A673 (cell line): ENCODE data around the gene TCF15. TPM values are rescaled to one million over a fixed set of nuclear protein-coding genes. Genes with fewer than 3 reads are reported as not detected.

Experiments used
- BruUV-seq: library from RNA; stranded (reverse); fragments of 400-500 nt; replicated peaks from 2 replicates; lab custom pipeline; 2021; lab: Mats Ljungman, UMichigan
- CTCF ChIA-PET: fragments of 300-600 bp; sonication (Branson Sonifier 250); formaldehyde crosslinking; loops from one replicate; lab custom pipeline; 2022; ENCODE audit warnings: antibody characterized with exemption; lab: Charles Lee
- POLR2A ChIA-PET: fragments of 300-600 bp; sonication (Branson Sonifier 250); formaldehyde crosslinking; loops from one replicate; lab custom pipeline; 2022; ENCODE audit warnings: antibody characterized with exemption; ENCODE audit not compliant: low non-redundant PET; lab: Charles Lee
- DNase-seq: peaks from one replicate; pipeline ENCODE4 v3.0.0-alpha.2; 2015; ENCODE audit warnings: low spot score
- H3K27ac ChIP-seq: fragments of 200-600 bp; sonication (generic); 2 replicates; pipeline ENCODE4 v1.5.1; 2016; ENCODE audit warnings: mixed run types, low read depth, mild to moderate bottlenecking, mixed read lengths, antibody characterized with exemption, low read length; ENCODE audit not compliant: poor library complexity, severe bottlenecking
- H3K27me3 ChIP-seq: fragments of 200-600 bp; sonication (generic); replicated peaks from 2 replicates; pipeline ENCODE4 v1.6.1; 2017; ENCODE audit warnings: mixed run types, low read depth, mild to moderate bottlenecking, mixed read lengths, antibody characterized with exemption, low read length; ENCODE audit not compliant: insufficient read depth, poor library complexity
- H3K36me3 ChIP-seq: fragments of 200-600 bp; sonication (generic); 2 replicates; pipeline ENCODE4 v1.6.1; 2016; ENCODE audit warnings: mixed run types, mild to moderate bottlenecking, mixed read lengths, antibody characterized with exemption, low read length; ENCODE audit not compliant: insufficient read depth, poor library complexity, severe bottlenecking
- H3K4me1 ChIP-seq: fragments of 200-600 bp; sonication (generic); 2 replicates; pipeline ENCODE4 v1.6.1; 2017; ENCODE audit warnings: mixed run types, mild to moderate bottlenecking, mixed read lengths, antibody characterized with exemption, low read length; ENCODE audit not compliant: insufficient read depth, poor library complexity, severe bottlenecking
- H3K4me3 ChIP-seq: fragments of 200-600 bp; sonication (generic); 2 replicates; pipeline ENCODE4 v1.5.1; 2016; ENCODE audit warnings: low read depth, mixed run types, mild to moderate bottlenecking, mixed read lengths, low read length; ENCODE audit not compliant: poor library complexity, severe bottlenecking
- H3K9me3 ChIP-seq: fragments of 200-600 bp; sonication (generic); 2 replicates; pipeline ENCODE4 v1.6.1; 2016; ENCODE audit warnings: mixed run types, low read depth, mild to moderate bottlenecking, mixed read lengths, antibody characterized with exemption, low read length; ENCODE audit not compliant: poor library complexity, severe bottlenecking
- CTCF ChIP-seq: fragments of 300-800, 200-600 bp; sonication (generic); conservative IDR thresholded peaks from 2 replicates; pipeline ENCODE4 v1.5.1; 2017; ENCODE audit warnings: low read depth, mild to moderate bottlenecking, antibody characterized with exemption, low read length, moderate library complexity, mixed read lengths
- EZH2 ChIP-seq: fragments of 200-600 bp; sonication (generic); IDR thresholded peaks from 2 replicates; pipeline ENCODE4 v1.6.1; 2017; ENCODE audit warnings: borderline replicate concordance, low read depth, mild to moderate bottlenecking, mixed read lengths, antibody characterized with exemption, low read length; ENCODE audit not compliant: poor library complexity, severe bottlenecking
- intact Hi-C: fragments of 100-400 bp; cut with micrococcal nuclease; formaldehyde crosslinking; loops from one replicate; pipeline ENCODE4 v1.10.0; 2022; ENCODE audit not compliant: unreplicated experiment
- total RNA-seq: library from RNA; stranded (reverse); gene quantifications from 2 replicates; pipeline ENCODE4 v1.2.3, GENCODE V29; 2021

Gene TCF15
- total RNA-seq, 1 experiment from 2014 or later = 0.24 TPM

GRCh38 chr20:634148-634925, 24.2 kb upstream of the TCF15 start:
- ChIA-PET CTCF (no interaction called here), POLR2A (no interaction called here)
- DNase-seq = no peak
- intact Hi-C loops = no loop called here
- no peak for TF ChIP-seq CTCF
- TF ChIP-seq EZH2 = no peak
- Histone ChIP-seq H3K36me3 (no peaks in the 10 kb centered on the region), H3K4me1 (no peaks in the 10 kb centered on the region), H3K27me3 (no peaks in the 10 kb centered on the region), H3K4me3 (no peak overlapping the region), H3K9me3 (no peaks in the 10 kb centered on the region), H3K27ac (no peak overlapping the region)
- no TSS peak for BruUV-seq

GRCh38 chr20:631101-631500, 21.0 kb upstream of the TCF15 start:
- Histone ChIP-seq H3K4me3 (no peak overlapping the region), H3K27ac (no peak overlapping the region), H3K27me3 (no peaks in the 10 kb centered on the region), H3K9me3 (no peaks in the 10 kb centered on the region), H3K4me1 (no peaks in the 10 kb centered on the region), H3K36me3 (no peaks in the 10 kb centered on the region)
- intact Hi-C loops = no loop called here
- TF ChIP-seq EZH2 (no peak), CTCF (no peak)
- no peak for DNase-seq
- POLR2A ChIA-PET = no interaction called here
- BruUV-seq = no TSS peak
- CTCF ChIA-PET = no interaction called here

- intact Hi-C loops = no loop called here
- no peaks in the 10 kb centered on the region for H3K27me3 ChIP-seq
- no peaks in the 10 kb centered on the region for H3K9me3 ChIP-seq
- ChIA-PET CTCF (no interaction called here), POLR2A (no interaction called here)
- H3K27ac ChIP-seq = no peak overlapping the region
- no peaks in the 10 kb centered on the region for H3K4me1 ChIP-seq
- DNase-seq = no peak
- no TSS peak for BruUV-seq
- no peak overlapping the region for H3K4me3 ChIP-seq
- H3K36me3 ChIP-seq = no peaks in the 10 kb centered on the region
- TF ChIP-seq CTCF (no peak), EZH2 (no peak)
These were observed 16.5 kb upstream of the TCF15 start for GRCh38 chr20:626579-626978.
